Measurements from ENCODE around the gene WDFY3. TPM values are rescaled to one million over a fixed set of nuclear protein-coding genes. Genes with fewer than 3 reads are reported as not detected.
A peak's percentile ranks its signal among the peaks of the same experiment; 100 is the strongest.

The WDFY3 gene
- total and polyA plus RNA-seq, 4 donors: 7.5 to 229 (median 75.8) TPM

- Histone ChIP-seq H3K4me1 (ENCODE audit: control insufficient read depth in 5 of 5, insufficient read depth in 5 of 5, low read length in 5 of 5) (peaks cover 0 to 9% (median 0%) of the 10 kb centered on the region in 5 donors), H3K9me3 (ENCODE audit: control insufficient read depth in 4 of 4, insufficient read depth in 3 of 4, low read length in 3 of 4) (no peaks in the 10 kb centered on the region), H3K9ac (ENCODE audit: insufficient read depth in 1 of 2, low read length in 2 of 2) (no peak overlapping the region), H3K36me3 (ENCODE audit: control insufficient read depth in 4 of 4, insufficient read depth in 4 of 4, low read length in 4 of 4) (peaks cover 0 to 5% (median 3%) of the 10 kb centered on the region in 4 donors), H3K27me3 (ENCODE audit: control insufficient read depth in 3 of 3, insufficient read depth in 3 of 3, low read length in 2 of 3) (no peaks in the 10 kb centered on the region), H3K4me3 (no peak overlapping the region), H3K27ac (ENCODE audit: low read depth in 1 of 2, low read length in 1 of 2) (no peak overlapping the region)
- TF ChIP-seq, protein P1, sequence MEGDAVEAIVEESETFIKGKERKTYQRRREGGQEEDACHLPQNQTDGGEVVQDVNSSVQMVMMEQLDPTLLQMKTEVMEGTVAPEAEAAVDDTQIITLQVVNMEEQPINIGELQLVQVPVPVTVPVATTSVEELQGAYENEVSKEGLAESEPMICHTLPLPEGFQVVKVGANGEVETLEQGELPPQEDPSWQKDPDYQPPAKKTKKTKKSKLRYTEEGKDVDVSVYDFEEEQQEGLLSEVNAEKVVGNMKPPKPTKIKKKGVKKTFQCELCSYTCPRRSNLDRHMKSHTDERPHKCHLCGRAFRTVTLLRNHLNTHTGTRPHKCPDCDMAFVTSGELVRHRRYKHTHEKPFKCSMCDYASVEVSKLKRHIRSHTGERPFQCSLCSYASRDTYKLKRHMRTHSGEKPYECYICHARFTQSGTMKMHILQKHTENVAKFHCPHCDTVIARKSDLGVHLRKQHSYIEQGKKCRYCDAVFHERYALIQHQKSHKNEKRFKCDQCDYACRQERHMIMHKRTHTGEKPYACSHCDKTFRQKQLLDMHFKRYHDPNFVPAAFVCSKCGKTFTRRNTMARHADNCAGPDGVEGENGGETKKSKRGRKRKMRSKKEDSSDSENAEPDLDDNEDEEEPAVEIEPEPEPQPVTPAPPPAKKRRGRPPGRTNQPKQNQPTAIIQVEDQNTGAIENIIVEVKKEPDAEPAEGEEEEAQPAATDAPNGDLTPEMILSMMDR (IDR thresholded peaks at IDR 0.05; ENCODE audit: control extremely low read depth, extremely low read depth): no peak
- peak in 1 of 3 donors; percentile 17 for DNase-seq
- WGBS, 2 donors: 69 to 80% methylated on average over 3 of the region's 3 CpGs
- ATAC-seq (ENCODE audit: insufficient read depth, low FRiP score): no peak
Measured at GRCh38 chr4:84874619-84875018, 91.9 kb downstream of the WDFY3 start.

GRCh38 chr4:84870398-84871163 is 95.9 kb downstream of the WDFY3 start:
- no peak overlapping the region for H3K9ac ChIP-seq (ENCODE audit: insufficient read depth in 1 of 2, low read length in 2 of 2)
- TF ChIP-seq, protein P1 (IDR thresholded peaks at IDR 0.05; ENCODE audit: control extremely low read depth, extremely low read depth): no peak
- peak; percentile 27 for ATAC-seq (ENCODE audit: insufficient read depth, low FRiP score)
- H3K27ac ChIP-seq (ENCODE audit: low read depth in 1 of 2, low read length in 1 of 2): peak overlapping the region in 1 of 2 donors; percentile 26
- no peak overlapping the region for H3K4me3 ChIP-seq
- WGBS, 2 donors: 51 to 68% methylated on average over 2 of the region's 2 CpGs
- DNase-seq: no peak
- H3K4me1 ChIP-seq (ENCODE audit: control insufficient read depth in 5 of 5, insufficient read depth in 5 of 5, low read length in 5 of 5): peaks cover 0 to 11% (median 0%) of the 10 kb centered on the region in 5 donors
- no peaks in the 10 kb centered on the region for H3K9me3 ChIP-seq (ENCODE audit: control insufficient read depth in 4 of 4, insufficient read depth in 3 of 4, low read length in 3 of 4)
- peaks cover 0 to 4% (median 1%) of the 10 kb centered on the region in 4 donors for H3K36me3 ChIP-seq (ENCODE audit: control insufficient read depth in 4 of 4, insufficient read depth in 4 of 4, low read length in 4 of 4)
- H3K27me3 ChIP-seq (ENCODE audit: control insufficient read depth in 3 of 3, insufficient read depth in 3 of 3, low read length in 2 of 3): no peaks in the 10 kb centered on the region

DNA sequence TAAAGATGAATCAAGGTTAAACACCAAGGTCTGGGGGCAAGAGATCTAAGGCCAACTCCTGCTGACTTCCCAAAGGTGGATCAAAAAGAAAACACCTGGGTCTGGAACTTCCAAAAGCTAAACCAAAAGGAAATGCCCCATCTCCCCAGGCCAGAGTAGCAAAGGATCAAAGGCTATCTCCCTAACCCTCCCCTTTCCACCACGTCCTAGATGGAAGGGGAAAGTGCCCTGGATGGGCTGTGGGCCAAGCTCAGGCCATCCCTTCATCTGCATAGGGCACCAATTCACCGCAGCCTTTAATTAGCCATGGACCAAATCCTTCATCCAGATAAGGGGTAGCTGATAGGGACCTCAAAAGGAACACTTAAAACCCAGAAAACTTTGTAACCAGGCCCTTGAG is 100.2 kb downstream of the WDFY3 start:
- H3K27me3 ChIP-seq (ENCODE audit: control insufficient read depth in 3 of 3, insufficient read depth in 3 of 3, low read length in 2 of 3): no peaks in the 10 kb centered on the region
- TF ChIP-seq, protein P1 (IDR thresholded peaks at IDR 0.05; ENCODE audit: control extremely low read depth, extremely low read depth): no peak
- no peak overlapping the region for H3K4me3 ChIP-seq
- H3K27ac ChIP-seq (ENCODE audit: low read depth in 1 of 2, low read length in 1 of 2): no peak overlapping the region
- ATAC-seq (ENCODE audit: insufficient read depth, low FRiP score): no peak
- H3K36me3 ChIP-seq (ENCODE audit: control insufficient read depth in 4 of 4, insufficient read depth in 4 of 4, low read length in 4 of 4): no peaks in the 10 kb centered on the region
- 69 to 80% methylated on average over 2 of the region's 2 CpGs for WGBS, 2 donors
- H3K9ac ChIP-seq (ENCODE audit: insufficient read depth in 1 of 2, low read length in 2 of 2): no peak overlapping the region
- DNase-seq: no peak
- peaks cover 0 to 14% (median 0%) of the 10 kb centered on the region in 5 donors for H3K4me1 ChIP-seq (ENCODE audit: control insufficient read depth in 5 of 5, insufficient read depth in 5 of 5, low read length in 5 of 5)
- H3K9me3 ChIP-seq (ENCODE audit: control insufficient read depth in 4 of 4, insufficient read depth in 3 of 4, low read length in 3 of 4): no peaks in the 10 kb centered on the region
